HL-60 (cell line): ENCODE data around the gene ANO8.

Experiments used
- DNase-seq, 2 experiments: peaks; one replicate each; pipeline ENCODE4 v3.0.0-alpha.2; 2010 to 2020; ENCODE audit warnings: low read depth in 1 of 2, low spot score in 1 of 2
- H3K27ac ChIP-seq: fragments of 250-450 bp; sonication (Bioruptor Pico); replicated peaks from 2 replicates; pipeline ENCODE4 v1.5.1; 2020; ENCODE audit warnings: mild to moderate bottlenecking, moderate library complexity
- H3K27me3 ChIP-seq: fragments of 250-450 bp; sonication (Bioruptor Pico); 2 replicates; pipeline ENCODE4 v1.5.1; 2021; ENCODE audit warnings: mild to moderate bottlenecking, moderate library complexity; ENCODE audit not compliant: insufficient read depth, poor library complexity, severe bottlenecking
- H3K4me3 ChIP-seq: replicated peaks from 2 replicates; pipeline ENCODE4 v1.5.1; 2011; ENCODE audit warnings: mild to moderate bottlenecking, control low read depth, low read length; ENCODE audit not compliant: insufficient read depth
- CTCF ChIP-seq: IDR thresholded peaks from one replicate; pipeline ENCODE4 v1.5.1; 2011; ENCODE audit warnings: low read length, control low read depth, inconsistent platforms; ENCODE audit not compliant: insufficient read depth
- GABPA ChIP-seq: IDR thresholded peaks from 2 replicates; pipeline ENCODE4 v1.6.1; 2012; ENCODE audit warnings: low read depth
- POLR2AphosphoS5 ChIP-seq: IDR thresholded peaks from 2 replicates; pipeline ENCODE4 v1.6.1; 2012; ENCODE audit warnings: low read depth
- REST ChIP-seq: IDR thresholded peaks from 2 replicates; pipeline ENCODE4 v1.6.1; 2012; ENCODE audit warnings: low read depth; ENCODE audit not compliant: insufficient replicate concordance
- SPI1 ChIP-seq: IDR thresholded peaks from 2 replicates; pipeline ENCODE4 v1.6.1; 2012; ENCODE audit warnings: low read depth, mild to moderate bottlenecking, borderline replicate concordance

Gene ANO8

GRCh38 chr19:17331045-17331558, 3.6 kb downstream of the ANO8 start:
- H3K27me3 ChIP-seq: peaks cover 27% of the 10 kb centered on the region
- no peak overlapping the region for H3K27ac ChIP-seq
- DNase-seq: no peak
- no peak overlapping the region for H3K4me3 ChIP-seq
- no peak for TF ChIP-seq REST
- no peak for TF ChIP-seq CTCF
- TF ChIP-seq POLR2AphosphoS5: no peak
- no peak for TF ChIP-seq GABPA
- TF ChIP-seq SPI1: no peak

GRCh38 chr19:17330262-17331044, 4.2 kb downstream of the ANO8 start:
- no peak overlapping the region for H3K4me3 ChIP-seq
- peaks cover 27% of the 10 kb centered on the region for H3K27me3 ChIP-seq
- no peak overlapping the region for H3K27ac ChIP-seq
- no peak for DNase-seq
- TF ChIP-seq CTCF: no peak
- TF ChIP-seq SPI1: no peak
- no peak for TF ChIP-seq REST
- TF ChIP-seq GABPA: no peak
- no peak for TF ChIP-seq POLR2AphosphoS5

- DNase-seq: no peak
- peaks cover 27% of the 10 kb centered on the region for H3K27me3 ChIP-seq
- no peak for TF ChIP-seq REST
- no peak for TF ChIP-seq CTCF
- no peak for TF ChIP-seq SPI1
- TF ChIP-seq GABPA: no peak
- TF ChIP-seq POLR2AphosphoS5: no peak
- no peak overlapping the region for H3K4me3 ChIP-seq
- H3K27ac ChIP-seq: no peak overlapping the region
Observed at GRCh38 chr19:17329366-17330261, 5.0 kb downstream of the ANO8 start.
